Ovary (tissue), 3 donors: ENCODE data around the gene NID1.

ENCODE experiments used
- CTCF ChIP-seq, 3 donors: fragments of 450-650 bp in 2 of 3; fragments of 200-600 bp in 1 of 3; IDR thresholded peaks; one replicate each; pipeline versions ENCODE4 v1.5.1 to v1.8.0; 2016 to 2022; ENCODE audit warnings: antibody characterized with exemption in 3 of 3, mild to moderate bottlenecking in 1 of 3
- EP300 ChIP-seq: sonication (generic); formaldehyde crosslinking; IDR thresholded peaks from one replicate; pipeline ENCODE4 v1.6.1; 2017; ENCODE audit warnings: antibody characterized with exemption
- POLR2A ChIP-seq: fragments of 450-650 bp; IDR thresholded peaks from one replicate; pipeline ENCODE4 v1.6.1; 2017; ENCODE audit warnings: antibody characterized with exemption, mild to moderate bottlenecking, moderate library complexity
- donor health status: DM: no; HTN: no; CAD: no.

- no peak for TF ChIP-seq POLR2A
- no peak for TF ChIP-seq CTCF (IDR thresholded peaks at IDR 0.05)
- TF ChIP-seq EP300, result no peak
Measured at GRCh38 chr1:236090741-236091147, 25.9 kb upstream of the NID1 start.
